Keratinocyte (primary cell): Measurements from ENCODE around the gene KCNG1. TPM values are rescaled to one million over a fixed set of nuclear protein-coding genes. Genes with fewer than 3 reads are reported as not detected.

Source experiments
- DNase-seq: peaks from one replicate; pipeline ENCODE4 v3.0.0-alpha.2; 2011; ENCODE audit warnings: low read depth, missing footprints, low spot score
- FAIRE-seq: peaks from 2 replicates; lab custom pipeline; 2011; peaks lifted over from hg19 to GRCh38; lab: Jason Lieb, UNC
- H2AFZ ChIP-seq: 2 replicates; pipeline ENCODE4 v1.6.0; 2012; ENCODE audit warnings: low read length, control low read depth, inconsistent platforms; ENCODE audit not compliant: control insufficient read depth
- H3K27ac ChIP-seq: 2 replicates; pipeline ENCODE4 v1.5.1; 2011; ENCODE audit warnings: low read length; ENCODE audit not compliant: control insufficient read depth, insufficient read depth
- H3K27me3 ChIP-seq: 3 replicates; pipeline ENCODE4 v1.6.0; 2011; ENCODE audit warnings: low read length; ENCODE audit not compliant: control insufficient read depth, insufficient read depth; ENCODE audit errors: extremely low read depth
- H3K36me3 ChIP-seq, 2 experiments: 2 replicates in 1 of 2; 3 replicates in 1 of 2; pipeline ENCODE4 v1.5.1; 2011; ENCODE audit warnings: low read length in 2 of 2, mild to moderate bottlenecking in 1 of 2; ENCODE audit not compliant: control insufficient read depth in 2 of 2, insufficient read depth in 2 of 2; ENCODE audit errors: extremely low read depth in 1 of 2
- H3K4me1 ChIP-seq: 3 replicates; pipeline ENCODE4 v1.5.1; 2011; ENCODE audit warnings: low read length; ENCODE audit not compliant: control insufficient read depth, insufficient read depth; ENCODE audit errors: extremely low read depth
- H3K4me2 ChIP-seq: 3 replicates; pipeline ENCODE4 v1.6.0; 2011; ENCODE audit warnings: low read depth, low read length; ENCODE audit not compliant: control insufficient read depth, insufficient read depth; ENCODE audit errors: extremely low read depth
- H3K4me3 ChIP-seq, 3 experiments: fragments of 200-600 bp in 1 of 3; sonication (generic) in 1 of 3; 2 replicates in 2 of 3; 3 replicates in 1 of 3; pipeline ENCODE4 v1.5.1; 2011 to 2016; ENCODE audit warnings: low read length in 3 of 3, mild to moderate bottlenecking in 3 of 3, control low read depth in 2 of 3, inconsistent platforms in 1 of 3, low read depth in 1 of 3, mixed read lengths in 1 of 3, mixed run types in 1 of 3, moderate library complexity in 1 of 3; ENCODE audit not compliant: control insufficient read depth in 2 of 3, insufficient read depth in 2 of 3; ENCODE audit errors: extremely low read depth in 1 of 3
- H3K79me2 ChIP-seq: 2 replicates; pipeline ENCODE4 v1.6.0; 2012; ENCODE audit warnings: low read length; ENCODE audit not compliant: control insufficient read depth, insufficient read depth
- H3K9ac ChIP-seq: 3 replicates; pipeline ENCODE4 v1.6.0; 2011; ENCODE audit warnings: low read length; ENCODE audit not compliant: control insufficient read depth, insufficient read depth; ENCODE audit errors: extremely low read depth
- H3K9me1 ChIP-seq: 3 replicates; pipeline ENCODE4 v1.6.0; 2011; ENCODE audit warnings: low read length; ENCODE audit not compliant: control insufficient read depth, insufficient read depth; ENCODE audit errors: extremely low read depth
- H3K9me3 ChIP-seq: 2 replicates; pipeline ENCODE4 v1.5.1; 2012; ENCODE audit warnings: low read depth, low read length; ENCODE audit not compliant: control insufficient read depth
- H4K20me1 ChIP-seq: 3 replicates; pipeline ENCODE4 v1.6.0; 2011; ENCODE audit warnings: low read length; ENCODE audit not compliant: control insufficient read depth, insufficient read depth; ENCODE audit errors: extremely low read depth
- CTCF ChIP-seq, 3 experiments: IDR thresholded peaks in 1 of 3; conservative IDR thresholded peaks in 1 of 3; optimal IDR thresholded peaks in 1 of 3; 2 replicates in 2 of 3; 3 replicates in 1 of 3; pipeline versions ENCODE3 to v1.5.1; 2011; ENCODE audit warnings: low read length in 3 of 3, mild to moderate bottlenecking in 3 of 3, moderate library complexity in 2 of 3, control low read depth in 1 of 3, inconsistent platforms in 1 of 3; ENCODE audit not compliant: insufficient read depth in 2 of 3; ENCODE audit errors: extremely low read depth in 1 of 3
- EZH2 ChIP-seq: IDR thresholded peaks from one replicate; pipeline ENCODE4 v1.6.1; 2012; ENCODE audit warnings: inconsistent platforms, mild to moderate bottlenecking, low read length, moderate library complexity
- dilution Hi-C: fragments of 300-500 bp; cut with MboI; formaldehyde crosslinking; loops from one replicate; pipeline ENCODE4 v1.7.0; 2020; ENCODE audit warnings: low sequenced_read_pairs; ENCODE audit not compliant: extremely low pct_ligation_motif_present
- polyA plus RNA-seq, 5 experiments: library from polyadenylated mRNA; depleted of rRNA in 3 of 5; stranded (reverse) in 3 of 5; stranded (forward) in 1 of 5; unstranded in 1 of 5; fragments of >200 nt; gene quantifications; 1 replicate in 1 of 5; 2 replicates in 3 of 5; 3 replicates in 1 of 5; pipeline versions ENCODE4 v1.2.1 to v1.2.3, GENCODE V29; 2011 to 2012; ENCODE audit warnings: missing spikeins in 2 of 5, low read depth in 1 of 5, low replicate concordance in 1 of 5

The KCNG1 gene
- polyA plus RNA-seq, 1 donor (not counting 4 experiments of a cell fraction or from before 2014, with no cell fraction given), result 2.5 TPM

DNA sequence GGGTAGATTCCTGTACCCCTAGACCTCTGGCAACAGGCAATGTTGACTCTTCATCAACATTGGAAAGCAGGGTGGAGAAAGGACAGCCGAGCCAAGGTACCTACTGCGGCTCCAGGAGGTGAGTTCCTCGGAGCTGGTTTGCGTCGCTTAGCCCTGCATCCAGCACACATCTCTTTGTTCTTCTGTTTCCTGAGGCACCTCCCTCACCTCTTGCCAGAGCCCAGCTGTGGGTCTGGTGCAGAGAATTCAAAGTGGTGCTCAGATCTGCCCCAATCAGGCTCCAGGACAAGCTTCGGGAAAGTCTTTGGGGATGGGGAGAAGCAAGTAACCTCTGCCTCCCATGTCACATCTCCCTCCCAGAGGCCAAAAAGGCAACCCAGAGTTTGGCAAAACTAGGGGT lies 2.2 kb downstream of the KCNG1 start:
- H3K4me1 ChIP-seq, result peaks cover 17% of the 10 kb centered on the region
- H2AFZ ChIP-seq, result no peak overlapping the region
- H3K4me3 ChIP-seq, result no peak overlapping the region
- H3K36me3 ChIP-seq, result no peaks in the 10 kb centered on the region
- DNase-seq (no peak), FAIRE-seq (no peak)
- dilution Hi-C loops, result no loop called here
- no peak overlapping the region for H3K27ac ChIP-seq
- H3K4me2 ChIP-seq, result peak overlapping the region; percentile 6
- H4K20me1 ChIP-seq, result no peaks in the 10 kb centered on the region
- peaks cover 3% of the 10 kb centered on the region for H3K9me1 ChIP-seq
- H3K79me2 ChIP-seq, result no peaks in the 10 kb centered on the region
- H3K27me3 ChIP-seq, result peaks cover 23% of the 10 kb centered on the region
- H3K9me3 ChIP-seq, result no peaks in the 10 kb centered on the region
- no peak overlapping the region for H3K9ac ChIP-seq
- TF ChIP-seq EZH2, result no peak

DNA sequence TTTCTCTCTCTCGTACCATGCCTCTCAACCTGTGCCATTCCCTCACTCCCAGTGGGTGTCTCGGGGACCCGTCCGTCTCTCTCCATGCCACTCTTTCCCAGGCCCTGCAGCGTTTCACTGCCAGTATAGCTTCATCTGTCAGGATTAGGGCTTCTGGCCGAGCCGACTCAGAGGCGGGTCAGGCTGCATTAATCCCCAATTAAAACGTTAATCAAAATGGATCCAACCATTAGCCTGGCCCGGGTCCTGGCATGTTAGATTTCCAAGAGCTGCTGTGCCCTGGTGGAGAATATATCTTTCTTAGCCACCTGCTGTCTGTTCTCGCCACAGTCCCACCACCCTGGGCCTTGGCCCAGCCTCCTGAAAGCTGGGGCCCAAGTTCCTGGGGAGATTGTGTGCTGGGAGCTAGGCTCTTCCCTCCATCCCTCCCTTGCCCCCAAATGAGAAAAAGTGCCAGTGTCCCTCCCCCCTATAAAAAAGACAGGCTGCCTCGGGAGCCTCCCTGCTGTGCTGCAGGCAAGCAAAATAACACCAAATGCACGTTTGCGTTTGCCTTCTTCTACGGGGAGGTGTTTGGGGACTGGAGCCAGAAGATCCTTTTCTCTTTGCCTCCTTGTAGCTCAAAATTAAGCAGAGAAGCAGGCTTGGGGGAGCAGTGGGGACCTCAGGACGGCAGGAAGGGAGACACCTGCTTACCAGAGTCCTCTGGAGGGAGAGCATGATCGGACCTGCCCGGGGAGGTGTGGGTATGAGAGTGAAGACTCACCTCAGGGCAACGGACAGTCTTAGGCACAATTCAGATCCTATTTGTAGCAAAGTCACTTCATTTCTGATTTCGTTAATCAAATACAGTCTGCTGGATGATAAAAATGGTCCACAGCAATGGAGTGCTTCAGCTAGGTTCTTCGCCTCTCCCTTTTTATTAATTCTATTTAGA lies 3.0 kb downstream of the KCNG1 start:
- DNase-seq (no peak), FAIRE-seq (peak; percentile 76)
- Histone ChIP-seq H3K79me2 (no peaks in the 10 kb centered on the region), H4K20me1 (peaks cover 1% of the 10 kb centered on the region), H3K9ac (no peak overlapping the region), H3K9me3 (no peaks in the 10 kb centered on the region), H3K4me1 (peaks cover 17% of the 10 kb centered on the region), H3K9me1 (peaks cover 3% of the 10 kb centered on the region), H3K36me3 (no peaks in the 10 kb centered on the region), H3K27me3 (peaks cover 20% of the 10 kb centered on the region), H3K4me2 (peak overlapping the region; percentile 6), H3K27ac (no peak overlapping the region), H3K4me3 (no peak overlapping the region), H2AFZ (no peak overlapping the region)
- dilution Hi-C loops, result no loop called here
- TF ChIP-seq EZH2 (no peak), CTCF (optimal IDR thresholded peaks at IDR 0.05 in 1 of 3, IDR thresholded peaks at IDR 0.05 in 1 of 3, conservative IDR thresholded peaks at IDR 0.05 in 1 of 3; ENCODE audit: extremely low read depth in 1 of 3, insufficient read depth in 2 of 3, low read length in 3 of 3) (no peak)
